HepG2 (cell line): Measurements from ENCODE around the gene QRFP. TPM values are rescaled to one million over a fixed set of nuclear protein-coding genes. Genes with fewer than 3 reads are reported as not detected.

Source experiments
- ATAC-seq: fragments of 200-7000 bp; cut with Tn5 transposase; 3 replicates; pipeline ENCODE4 v1.9.1; 2020; ENCODE audit warnings: mild to moderate bottlenecking, moderate library complexity
- BruUV-seq: library from RNA; stranded (reverse); fragments of 400-500 nt; replicated peaks from 2 replicates; lab custom pipeline; 2021; lab: Mats Ljungman, UMichigan
- CTCF ChIA-PET: fragments of 300-600 bp; formaldehyde crosslinking; extraction: SDS; loops from one replicate; lab custom pipeline; 2021; ENCODE audit warnings: low total read pairs, inconsistent platforms, low intra/inter-chr PET ratio; lab: Yijun Ruan, JAX
- POLR2A ChIA-PET: fragments of 350-600 bp; sonication (Branson Sonifier 250); formaldehyde crosslinking; loops from one replicate; lab custom pipeline; 2020; ENCODE audit warnings: antibody characterized with exemption, inconsistent platforms; lab: Yijun Ruan, JAX
- DNase-seq: peaks from one replicate; pipeline ENCODE4 v3.0.0-alpha.2; 2015; ENCODE audit warnings: low spot score
- FAIRE-seq: peaks from 3 replicates; lab custom pipeline; 2011; peaks lifted over from hg19 to GRCh38; lab: Jason Lieb, UNC
- H2AFZ ChIP-seq: one replicate; pipeline ENCODE4 v1.6.1; 2011; ENCODE audit warnings: low read length, inconsistent platforms
- H3K27ac ChIP-seq: fragments of 300-600 bp; 3 replicates; pipeline ENCODE4 v1.8.0; 2011; ENCODE audit warnings: mixed run types, mild to moderate bottlenecking, mixed read lengths, low read length, inconsistent platforms; ENCODE audit not compliant: insufficient read depth; ENCODE audit errors: extremely low read length
- H3K27me3 ChIP-seq, 2 experiments: fragments of 200-600 bp in 1 of 2; 2 replicates in 1 of 2; 3 replicates in 1 of 2; pipeline versions ENCODE4 v1.6.0 to v1.8.0; 2011; ENCODE audit warnings: low read length in 2 of 2, mild to moderate bottlenecking in 2 of 2, moderate library complexity in 2 of 2, inconsistent platforms in 1 of 2; ENCODE audit not compliant: insufficient read depth in 2 of 2, control insufficient read depth in 1 of 2
- H3K36me3 ChIP-seq, 2 experiments: fragments of 200-600 bp in 1 of 2; replicated peaks in 1 of 2; 2 replicates in 1 of 2; 3 replicates in 1 of 2; pipeline versions ENCODE4 v1.5.1 to v1.8.0; 2011; ENCODE audit warnings: low read length in 2 of 2, inconsistent platforms in 1 of 2; ENCODE audit not compliant: insufficient read depth in 2 of 2, control insufficient read depth in 1 of 2
- H3K4me1 ChIP-seq: 2 replicates; pipeline ENCODE4 v1.5.1; 2012; ENCODE audit warnings: low read length, inconsistent platforms; ENCODE audit not compliant: insufficient read depth
- H3K4me2 ChIP-seq: 2 replicates; pipeline ENCODE4 v1.6.0; 2011; ENCODE audit warnings: low read depth, low read length, inconsistent platforms
- H3K4me3 ChIP-seq, 3 experiments: fragments of 200-600 bp in 1 of 3; sonication (generic), shearing (Covaris generic) in 1 of 3; replicated peaks in 1 of 3; 2 replicates each; pipeline ENCODE4 v1.5.1; 2011 to 2016; ENCODE audit warnings: low read length in 3 of 3, inconsistent platforms in 2 of 3, low read depth in 2 of 3, mild to moderate bottlenecking in 2 of 3, control low read depth in 1 of 3, mixed read lengths in 1 of 3; ENCODE audit not compliant: insufficient read depth in 1 of 3
- H3K79me2 ChIP-seq: one replicate; pipeline ENCODE4 v1.6.1; 2011; ENCODE audit warnings: low read length, inconsistent platforms; ENCODE audit not compliant: insufficient read depth
- H3K9ac ChIP-seq: 2 replicates; pipeline ENCODE4 v1.6.0; 2011; ENCODE audit warnings: mild to moderate bottlenecking, low read depth, low read length, inconsistent platforms; ENCODE audit not compliant: insufficient read depth
- H3K9me3 ChIP-seq: 2 replicates; pipeline ENCODE4 v1.5.1; 2012; ENCODE audit warnings: mild to moderate bottlenecking, low read length
- H4K20me1 ChIP-seq: 2 replicates; pipeline ENCODE4 v1.6.0; 2011; ENCODE audit warnings: inconsistent platforms, mild to moderate bottlenecking, low read length, moderate library complexity; ENCODE audit not compliant: insufficient read depth
- AGO2 ChIP-seq: fragments of 200-400 bp; formaldehyde crosslinking; optimal IDR thresholded peaks from 2 replicates; pipeline ENCODE3; 2017; ENCODE audit warnings: mild to moderate bottlenecking, low read depth, low read length, moderate library complexity
- HDAC2 ChIP-seq: sonication (generic); formaldehyde crosslinking; IDR thresholded peaks from 2 replicates; pipeline ENCODE4 v1.4.0; 2020; ENCODE audit warnings: missing genetic modification reagents
- KDM5A ChIP-seq: fragments of 200-600 bp; sonication (generic); IDR thresholded peaks from 2 replicates; pipeline ENCODE4 v1.7.0; 2018; ENCODE audit warnings: antibody characterized with exemption, mild to moderate bottlenecking, low read length, borderline replicate concordance
- WGBS: methylation state at CpG from one replicate; pipeline ENCODE4 v1.1.6; 2017; ENCODE audit warnings: low lambda C conversion rate; 5-methylcytosine and 5-hydroxymethylcytosine counted together
- in situ Hi-C: cut with HindIII; loops from 2 replicates; pipeline ENCODE4 v1.10.0; 2017; ENCODE audit warnings: low pct_unique_long_range_greater_than_20kb; ENCODE audit not compliant: extremely low pct_ligation_motif_present
- intact Hi-C: fragments of 100-400 bp; cut with micrococcal nuclease; formaldehyde crosslinking; loops from one replicate; pipeline ENCODE4 v1.10.0; 2022; ENCODE audit not compliant: unreplicated experiment
- polyA plus RNA-seq, 8 experiments: library from polyadenylated mRNA; depleted of rRNA in 3 of 8; stranded (reverse) in 7 of 8; unstranded in 1 of 8; fragments of >200 nt; fragmentation: Illumina TruSeq in 4 of 8; extraction: Trizol in 4 of 8; gene quantifications; 2 replicates each; pipeline versions ENCODE4 v1.2.1 to v1.2.3, GENCODE V29; 2011 to 2016; ENCODE audit warnings: low read depth in 4 of 8, missing spikeins in 1 of 8, mixed read lengths in 1 of 8; ENCODE audit not compliant: insufficient read depth in 1 of 8
- total RNA-seq, 5 experiments: library from RNA; depleted of rRNA; stranded (reverse); fragments of >200 nt; fragmentation: Illumina TruSeq; extraction: Trizol; gene quantifications; 2 replicates each; pipeline ENCODE4 v1.2.3, GENCODE V29; 2016; ENCODE audit warnings: low read depth in 1 of 5

The QRFP gene
- total and polyA plus RNA-seq, 2 of the 13 experiments (the other 11 are each of a cell fraction or from before 2014, with no cell fraction given): not detected

GRCh38 chr9:130884542-130885483 is 11.8 kb downstream of the QRFP start:
- Histone ChIP-seq H3K4me3 (no peak overlapping the region), H3K4me2 (no peak overlapping the region), H2AFZ (no peak overlapping the region), H3K27me3 (no peaks in the 10 kb centered on the region), H3K36me3 (peaks cover 26 to 86% of the 10 kb centered on the region in 2 experiments), H3K79me2 (no peaks in the 10 kb centered on the region), H3K9me3 (no peaks in the 10 kb centered on the region), H4K20me1 (0 out of 2 replicates have a peak, but pooled peaks cover 3% of the 10 kb centered on the region), H3K27ac (no peak overlapping the region), H3K4me1 (no peaks in the 10 kb centered on the region), H3K9ac (no peak overlapping the region)
- FAIRE-seq: no peak
- peak; percentile 2 for TF ChIP-seq AGO2
- no peak for TF ChIP-seq KDM5A
- POLR2A ChIA-PET: no interaction called here
- CTCF ChIA-PET: no interaction called here
- no peak for ATAC-seq
- in situ Hi-C loops: no loop called here
- no TSS peak for BruUV-seq
- intact Hi-C loops: no loop called here
- DNase-seq: no peak
- 97% methylated on average over 31 of the region's 47 CpGs for WGBS

- in situ Hi-C loops: no loop called here
Measured at GRCh38 chr9:130884111-130884531, 12.5 kb downstream of the QRFP start.

More at GRCh38 chr9:130884111-130884531, 12.5 kb downstream of the QRFP start:
- ATAC-seq (no peak), DNase-seq (no peak), FAIRE-seq (no peak)
- WGBS: 97% methylated on average over 20 of the region's 25 CpGs
- no peak overlapping the region for H3K9ac ChIP-seq
- H3K4me3 ChIP-seq: no peak overlapping the region
- ChIA-PET CTCF (no interaction called here), POLR2A (no interaction called here)
- H2AFZ ChIP-seq: no peak overlapping the region
- TF ChIP-seq HDAC2 (CRISPR knock-in tag) (no peak), AGO2 (peak; percentile 11)
- BruUV-seq: no TSS peak
- peaks cover 27 to 92% of the 10 kb centered on the region in 2 experiments for H3K36me3 ChIP-seq
- intact Hi-C loops: no loop called here
- no peaks in the 10 kb centered on the region for H3K9me3 ChIP-seq
- 0 out of 2 replicates have a peak, but pooled peaks cover 3% of the 10 kb centered on the region for H4K20me1 ChIP-seq
- H3K79me2 ChIP-seq: no peaks in the 10 kb centered on the region
- no peaks in the 10 kb centered on the region for H3K27me3 ChIP-seq
- H3K4me1 ChIP-seq: no peaks in the 10 kb centered on the region
- H3K27ac ChIP-seq: no peak overlapping the region
- no peak overlapping the region for H3K4me2 ChIP-seq
